Epithelial cell of esophagus (primary cell): ENCODE measurements around the gene TNS3.

Experiments used
- DNase-seq: peaks from one replicate; pipeline ENCODE4 v3.0.0; 2010; ENCODE audit warnings: low read depth
- H3K4me3 ChIP-seq: 2 replicates; pipeline ENCODE4 v1.5.1; 2011; ENCODE audit warnings: mild to moderate bottlenecking, low read length, control low read depth
- CTCF ChIP-seq: IDR thresholded peaks from 2 replicates; pipeline ENCODE4 v1.5.1; 2011; ENCODE audit warnings: low read depth, mild to moderate bottlenecking, low read length, control low read depth, inconsistent platforms; ENCODE audit not compliant: insufficient read depth; ENCODE audit errors: missing control alignments

Gene TNS3

GRCh38 chr7:47568056-47568455 lies 13.9 kb downstream of the TNS3 start:
- no peak overlapping the region for H3K4me3 ChIP-seq
- TF ChIP-seq CTCF, result no peak
- no peak for DNase-seq

- no peak for TF ChIP-seq CTCF
- H3K4me3 ChIP-seq, result no peak overlapping the region
- no peak for DNase-seq
Observed at GRCh38 chr7:47565640-47566250, 16.2 kb downstream of the TNS3 start.

- no peak for TF ChIP-seq CTCF
- DNase-seq, result no peak
- H3K4me3 ChIP-seq, result no peak overlapping the region
Observed at GRCh38 chr7:47563521-47563920, 18.4 kb downstream of the TNS3 start.

- H3K4me3 ChIP-seq, result no peak overlapping the region
- no peak for DNase-seq
- no peak for TF ChIP-seq CTCF
Observed at GRCh38 chr7:47561715-47562446, 20.0 kb downstream of the TNS3 start.

GRCh38 chr7:47559306-47560220 lies 22.3 kb downstream of the TNS3 start:
- no peak overlapping the region for H3K4me3 ChIP-seq
- no peak for TF ChIP-seq CTCF
- DNase-seq, result no peak

GRCh38 chr7:47557694-47558670 lies 23.9 kb downstream of the TNS3 start:
- DNase-seq, result peak; percentile 95
- peak; percentile 2 for TF ChIP-seq CTCF

More at GRCh38 chr7:47557694-47558670, 23.9 kb downstream of the TNS3 start:
- H3K4me3 ChIP-seq, result no peak overlapping the region
